ENCODE data around the gene SIM2.
"Not testable (repeated sequence)": the region's sequence is repeated elsewhere in the genome, so short reads cannot be mapped to it uniquely, and the experiment has no call there.

Gene SIM2

DNA sequence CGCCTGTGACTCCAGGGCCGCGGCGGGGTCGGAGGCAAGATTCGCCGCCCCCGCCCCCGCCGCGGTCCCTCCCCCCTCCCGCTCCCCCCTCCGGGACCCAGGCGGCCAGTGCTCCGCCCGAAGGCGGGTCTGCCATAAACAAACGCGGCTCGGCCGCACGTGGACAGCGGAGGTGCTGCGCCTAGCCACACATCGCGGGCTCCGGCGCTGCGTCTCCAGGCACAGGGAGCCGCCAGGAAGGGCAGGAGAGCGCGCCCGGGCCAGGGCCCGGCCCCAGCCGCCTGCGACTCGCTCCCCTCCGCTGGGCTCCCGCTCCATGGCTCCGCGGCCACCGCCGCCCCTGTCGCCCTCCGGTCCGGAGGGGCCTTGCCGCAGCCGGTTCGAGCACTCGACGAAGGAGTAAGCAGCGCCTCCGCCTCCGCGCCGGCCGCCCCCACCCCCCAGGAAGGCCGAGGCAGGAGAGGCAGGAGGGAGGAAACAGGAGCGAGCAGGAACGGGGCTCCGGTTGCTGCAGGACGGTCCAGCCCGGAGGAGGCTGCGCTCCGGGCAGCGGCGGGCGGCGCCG, at the start of gene SIM2:
TSS of gene SIM2 (plus strand) at position 135 of the 565 bp plus-strand sequence. CDS start 632 bp downstream, outside the sequence.
- no peak for DNase-seq

DNA sequence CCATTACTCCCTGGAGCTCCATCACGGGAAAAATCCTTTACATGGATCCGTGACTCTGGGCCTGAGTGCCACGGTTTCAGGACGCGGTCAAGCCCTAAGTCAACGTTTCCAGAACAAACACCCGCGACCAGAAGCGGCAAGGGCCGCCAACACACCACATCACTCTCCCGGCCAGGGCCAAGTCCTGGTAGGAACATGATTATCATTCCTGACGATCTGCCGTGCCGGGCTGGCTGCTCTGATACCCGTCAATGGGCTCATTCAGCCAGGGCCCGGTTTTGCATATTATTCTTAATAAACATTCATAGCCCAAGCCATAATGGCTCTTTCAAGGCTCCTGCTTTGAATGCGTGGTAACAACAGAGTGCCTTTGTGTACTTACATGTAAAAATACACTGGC, 44.6 kb upstream of the SIM2 start:
- DNase-seq = no peak

DNA sequence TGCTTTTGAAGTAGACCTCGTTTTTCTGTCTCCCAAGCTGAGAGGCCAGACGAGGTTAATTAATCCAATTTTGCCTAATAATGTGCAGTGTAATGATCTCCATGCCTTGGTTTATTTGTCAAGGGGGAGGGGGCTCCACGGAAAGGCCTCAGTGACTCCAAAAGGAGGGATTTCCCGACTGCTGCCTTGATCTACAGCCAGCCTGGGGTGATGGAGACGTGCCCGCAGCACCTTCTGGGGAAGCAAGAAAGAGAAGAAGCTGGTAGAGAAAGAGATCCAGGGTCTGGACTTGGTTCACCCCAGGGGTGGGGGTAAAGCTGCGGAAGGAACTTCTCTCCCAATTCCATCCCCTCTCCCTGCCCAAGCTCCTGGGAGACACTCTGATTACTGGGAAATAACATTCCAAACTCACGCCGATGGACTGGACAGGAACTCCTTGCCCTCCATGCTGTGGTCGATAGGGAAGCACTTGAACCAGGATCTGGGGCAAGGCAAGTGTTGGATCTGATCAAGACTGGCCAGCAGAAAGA, 44.1 kb upstream of the SIM2 start:
- DNase-seq = no peak

DNA sequence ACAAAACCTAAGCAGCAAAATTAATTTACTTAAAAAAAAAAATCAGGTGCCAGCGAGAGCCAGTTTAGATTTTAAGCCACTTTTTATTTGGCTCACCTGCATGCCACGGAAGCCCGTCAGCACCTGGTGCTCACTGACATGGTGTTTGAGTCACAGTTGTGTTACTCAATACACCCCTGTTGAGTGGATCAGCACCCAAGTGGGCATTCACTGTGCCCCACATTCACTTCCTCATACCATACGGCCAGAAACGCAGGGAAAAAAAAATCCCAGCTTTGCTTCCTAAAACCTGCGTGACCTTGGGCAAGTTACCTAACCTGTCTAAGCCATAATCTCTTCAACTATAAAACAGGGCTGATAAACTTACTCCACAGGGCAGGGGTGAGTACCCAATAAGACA, 42.8 kb upstream of the SIM2 start:
- DNase-seq = no peak

DNA sequence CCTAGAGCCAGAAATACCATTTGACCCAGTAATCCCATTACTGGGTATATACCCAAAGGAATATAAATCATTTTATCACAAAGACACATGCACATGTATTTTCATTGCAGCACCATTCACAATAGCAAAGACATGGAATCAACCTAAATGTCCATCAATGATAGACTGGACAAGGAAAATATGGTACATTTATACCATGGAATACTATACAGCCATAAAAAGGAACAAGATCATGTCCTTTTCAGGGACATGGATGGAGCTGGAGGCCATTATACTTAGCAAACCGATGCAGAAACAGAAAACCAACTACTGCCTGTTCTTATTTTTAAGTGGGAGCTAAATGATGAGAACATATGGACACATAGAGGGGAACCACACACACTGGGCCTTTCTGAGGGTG, 41.6 kb upstream of the SIM2 start:
- DNase-seq = not testable (repeated sequence)

DNA sequence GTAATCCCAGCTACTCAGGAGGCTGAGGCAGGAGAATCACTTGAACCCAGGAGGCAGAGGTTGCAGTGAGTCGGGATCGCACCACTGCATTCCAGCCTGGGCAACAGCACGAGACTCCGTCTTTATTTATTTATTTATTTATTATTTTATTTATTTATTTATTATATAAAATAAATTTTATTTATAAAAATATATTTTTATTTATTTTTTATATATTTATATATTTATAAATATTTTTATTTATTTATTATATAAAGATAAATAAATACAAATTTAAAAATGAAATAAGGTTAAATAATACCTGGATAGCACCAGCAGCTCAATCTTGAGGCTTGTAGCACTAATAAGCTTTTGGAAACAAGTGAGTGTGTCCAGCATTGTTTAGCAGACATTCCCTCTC, 40.9 kb upstream of the SIM2 start:
- no peak for DNase-seq

GRCh38 chr21:36658926-36659325, 40.0 kb upstream of the SIM2 start:
- DNase-seq = no peak

DNA sequence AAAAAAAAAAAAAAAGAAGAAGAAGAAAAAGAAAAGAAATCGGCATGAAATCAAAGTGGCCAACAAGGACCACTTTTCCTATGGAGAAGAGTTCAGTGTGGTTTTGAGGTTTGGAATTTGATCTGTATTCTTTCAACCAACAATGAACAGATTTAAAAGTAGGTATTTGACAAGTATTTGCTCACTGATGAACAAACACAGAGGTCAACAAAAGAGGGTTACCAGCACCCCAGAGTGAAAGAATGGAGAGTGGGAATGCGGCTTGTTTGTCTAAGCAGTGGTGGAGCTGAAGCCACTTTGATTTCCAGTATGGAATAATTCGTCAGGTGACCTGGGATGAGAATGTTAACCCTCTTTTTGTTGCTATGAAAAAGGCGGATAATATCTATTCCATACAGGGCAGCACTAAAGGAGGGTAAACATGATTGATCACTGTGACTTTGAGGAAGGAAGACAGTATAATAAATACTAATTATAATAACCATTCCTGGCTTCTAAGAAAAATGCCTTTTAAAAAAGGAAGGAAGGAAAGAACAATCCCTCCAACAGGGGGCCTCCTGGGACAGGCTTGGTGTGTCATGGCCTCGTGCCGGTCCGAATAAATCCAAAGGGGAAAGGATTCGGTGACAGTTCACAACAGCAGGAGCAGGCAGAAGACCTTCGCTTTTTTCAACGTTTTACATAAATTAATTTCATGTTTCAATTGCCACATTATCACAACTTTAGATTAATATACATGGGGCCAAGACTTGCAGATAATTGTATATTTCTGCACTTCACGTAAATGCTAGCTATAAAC, 37.2 kb upstream of the SIM2 start:
- peak; percentile 47 for DNase-seq

DNA sequence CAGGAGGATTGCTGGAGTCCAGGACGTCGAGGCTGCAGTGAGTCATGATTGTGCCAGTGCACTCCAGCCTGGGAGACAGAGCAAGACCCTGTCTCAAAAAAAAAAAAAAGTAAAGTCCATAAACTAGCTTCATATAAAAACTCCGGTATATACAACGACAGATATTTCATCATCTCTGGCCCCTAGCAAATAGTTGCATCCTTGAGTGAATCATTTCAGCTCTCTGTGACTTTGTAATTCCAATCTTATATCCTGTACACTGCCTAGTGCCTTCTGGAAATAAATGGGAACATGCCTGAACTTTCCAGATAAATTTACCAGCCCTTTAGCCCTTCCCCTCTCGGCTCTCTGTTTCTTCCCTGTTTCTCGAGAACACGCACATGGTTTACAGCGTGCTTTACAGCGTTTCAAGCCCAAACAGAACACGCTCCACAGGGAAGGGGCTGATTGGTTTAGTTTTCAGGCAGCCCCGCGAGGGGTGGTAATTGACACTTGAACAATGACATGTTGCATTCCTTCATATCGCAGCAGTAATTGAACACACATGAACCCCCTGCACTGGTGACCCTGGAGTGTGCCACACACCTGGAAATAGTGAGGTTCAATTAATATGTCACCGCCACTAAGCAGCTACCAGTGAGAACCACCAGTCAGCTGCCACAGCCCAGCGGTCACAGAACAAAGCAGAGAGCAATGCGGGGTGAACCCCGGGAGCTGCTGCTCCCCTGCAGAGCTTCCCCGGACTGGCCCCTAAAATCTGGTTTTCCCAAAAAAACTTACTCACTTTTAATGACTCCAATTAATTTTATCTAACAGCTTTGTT, 35.7 kb upstream of the SIM2 start:
- no peak for DNase-seq

DNA sequence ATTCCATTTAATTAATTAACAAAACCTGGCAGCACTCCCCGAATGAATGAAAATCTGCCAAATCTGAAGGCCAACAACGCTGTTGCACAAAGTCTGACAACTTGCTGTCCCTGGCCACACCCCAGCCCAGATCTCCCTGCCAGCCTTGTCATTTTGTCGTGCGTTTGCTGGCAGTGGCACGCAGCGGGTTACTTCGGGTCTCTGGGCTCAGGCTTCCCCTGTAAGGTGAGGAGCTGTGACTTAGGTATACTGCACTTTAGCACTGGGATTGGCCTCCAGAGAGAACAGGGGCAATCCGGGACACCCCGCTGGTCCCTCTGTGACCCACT, 34.3 kb upstream of the SIM2 start:
- DNase-seq = no peak

DNA sequence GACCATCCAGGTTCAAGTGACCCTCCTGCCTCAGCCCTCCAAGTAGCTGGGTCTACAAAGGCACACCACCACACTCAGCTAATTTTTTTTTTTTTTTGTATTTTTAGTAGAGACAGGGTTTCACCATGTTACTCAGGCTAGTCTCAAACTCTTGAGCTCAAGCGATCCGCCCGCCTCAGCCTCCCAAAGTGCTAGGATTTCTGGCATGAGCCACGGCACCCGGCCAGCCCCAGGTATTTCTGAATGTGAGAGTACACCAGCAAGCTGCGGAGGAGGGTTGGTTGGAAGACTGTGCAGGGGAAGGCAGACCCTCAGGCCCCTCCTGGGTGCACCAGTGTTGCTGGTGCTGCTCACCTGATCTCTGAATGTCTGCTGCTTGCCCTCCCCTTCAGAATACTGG, 33.1 kb upstream of the SIM2 start:
- DNase-seq = no peak

DNA sequence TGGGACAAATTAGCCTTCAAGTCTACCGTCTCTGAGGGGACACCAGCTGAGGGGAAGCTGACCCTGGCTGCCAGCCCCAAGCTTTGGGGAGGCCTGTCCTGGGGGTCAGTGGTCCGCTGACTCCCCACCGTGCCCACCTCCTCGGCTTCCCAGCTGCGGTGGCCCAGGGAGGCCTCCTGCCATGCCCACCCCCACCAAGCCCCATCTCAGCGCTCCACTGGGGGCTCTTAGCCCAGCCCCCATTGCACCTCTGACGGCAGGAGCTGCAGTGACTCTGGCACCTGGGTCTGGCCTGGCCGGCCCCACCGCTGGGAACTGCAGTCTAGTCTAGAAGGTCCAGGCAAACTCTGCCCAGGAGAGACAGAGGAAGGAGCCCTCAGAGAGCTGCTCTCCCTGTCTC, 30.2 kb upstream of the SIM2 start:
- no peak for DNase-seq

DNA sequence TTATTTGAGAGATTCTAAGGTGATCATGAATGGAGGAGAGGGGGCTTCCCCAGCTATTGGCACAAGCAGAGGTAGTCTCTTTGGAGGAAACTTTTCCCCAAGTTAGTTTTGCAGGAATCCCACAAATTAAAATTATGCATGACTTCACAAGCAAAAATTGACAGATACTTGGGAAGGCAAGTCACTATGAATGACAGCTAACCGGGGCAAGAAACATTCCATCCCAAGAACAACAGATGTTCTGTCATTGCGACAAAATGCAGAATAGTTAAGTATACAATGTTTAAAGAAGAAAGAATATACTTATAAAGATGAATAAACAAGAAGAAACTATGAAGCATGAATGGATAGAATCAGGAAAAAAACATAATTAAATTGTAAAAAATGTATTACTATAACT, 27.1 kb upstream of the SIM2 start:
- no peak for DNase-seq

GRCh38 chr21:36672296-36672695, 26.6 kb upstream of the SIM2 start:
- not testable (repeated sequence) for DNase-seq

GRCh38 chr21:36672737-36673136, 26.2 kb upstream of the SIM2 start:
- no peak for DNase-seq

- DNase-seq = no peak
Observed at GRCh38 chr21:36676039-36676950, 22.6 kb upstream of the SIM2 start.

- no peak for DNase-seq
Observed at GRCh38 chr21:36677443-36677842, 21.5 kb upstream of the SIM2 start.

DNA sequence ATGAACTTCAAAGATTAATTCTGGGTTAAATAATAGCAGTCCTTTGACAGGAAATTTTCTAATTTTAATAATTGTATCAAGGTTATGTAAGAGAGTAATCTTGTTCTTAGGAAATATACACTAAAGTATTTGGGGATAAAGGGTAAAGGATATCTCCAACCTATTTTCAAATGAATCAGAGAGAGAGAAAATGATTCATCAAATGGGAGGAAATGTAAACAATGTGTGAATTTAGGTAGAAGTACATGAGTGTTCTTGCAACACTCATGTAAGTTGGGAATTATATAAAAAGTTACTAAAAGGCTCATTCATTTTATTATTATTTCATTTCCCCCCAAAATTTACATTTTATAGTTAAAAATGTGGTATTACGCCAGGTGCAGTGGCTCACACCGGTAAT, 20.4 kb upstream of the SIM2 start:
- DNase-seq = no peak

DNA sequence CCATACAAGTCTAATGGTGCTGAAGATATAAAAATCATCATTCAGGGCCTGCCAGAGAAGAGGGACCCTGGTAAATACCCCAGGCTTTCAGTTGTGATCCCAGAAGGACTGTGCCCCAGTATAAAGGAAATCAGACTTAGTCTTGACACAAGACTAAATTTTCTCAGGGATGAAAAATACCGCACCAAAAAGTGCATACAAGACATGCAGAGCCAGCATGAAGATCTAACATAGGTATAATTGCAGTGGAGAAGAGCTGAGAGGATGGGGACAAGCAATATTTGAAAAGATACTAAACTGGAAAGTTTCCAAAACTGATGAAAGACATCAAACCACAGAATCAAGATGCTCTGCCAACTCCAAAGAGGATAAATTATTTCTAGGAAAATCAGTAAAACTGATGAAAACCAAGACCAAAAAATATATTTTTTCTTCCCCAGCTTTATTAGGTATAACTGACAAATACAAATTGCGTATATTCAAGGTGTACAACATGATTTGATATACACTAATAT, 17.7 kb upstream of the SIM2 start:
- no peak for DNase-seq

DNA sequence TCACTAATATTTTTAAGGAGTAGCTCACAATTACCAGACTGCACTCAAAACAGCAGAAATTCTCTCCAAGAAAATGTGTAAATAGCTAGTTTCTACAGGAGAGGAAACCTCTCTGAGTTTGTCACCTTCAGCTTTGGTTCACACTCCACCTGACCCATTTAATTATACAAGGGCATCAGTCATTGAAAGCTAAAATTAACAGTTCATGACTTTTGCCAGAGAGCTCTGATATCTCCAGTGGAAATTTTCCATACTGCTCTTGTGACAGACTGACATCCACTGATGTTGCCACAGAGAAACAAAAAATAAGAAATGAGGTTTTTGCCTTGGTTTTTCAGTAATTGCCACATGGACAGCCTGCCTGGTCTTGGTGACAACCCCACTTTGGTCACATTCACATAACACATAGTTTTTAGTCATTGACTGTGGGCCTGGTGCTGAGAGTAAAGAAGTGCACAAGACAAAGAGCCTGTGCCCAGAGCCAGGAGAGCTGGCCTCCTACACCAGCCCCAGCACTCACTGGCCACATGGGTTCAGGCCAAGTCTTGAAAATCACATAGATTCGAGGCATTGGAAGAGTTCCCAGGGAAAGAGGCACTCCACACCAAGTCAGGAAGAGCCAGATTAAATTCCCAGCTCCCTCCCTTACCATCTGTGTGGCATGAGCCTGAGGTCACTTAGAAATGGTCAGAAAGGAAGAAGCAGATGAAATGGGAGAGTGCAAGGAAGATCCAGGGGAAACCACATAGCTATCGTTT, 13.8 kb upstream of the SIM2 start:
- no peak for DNase-seq

DNA sequence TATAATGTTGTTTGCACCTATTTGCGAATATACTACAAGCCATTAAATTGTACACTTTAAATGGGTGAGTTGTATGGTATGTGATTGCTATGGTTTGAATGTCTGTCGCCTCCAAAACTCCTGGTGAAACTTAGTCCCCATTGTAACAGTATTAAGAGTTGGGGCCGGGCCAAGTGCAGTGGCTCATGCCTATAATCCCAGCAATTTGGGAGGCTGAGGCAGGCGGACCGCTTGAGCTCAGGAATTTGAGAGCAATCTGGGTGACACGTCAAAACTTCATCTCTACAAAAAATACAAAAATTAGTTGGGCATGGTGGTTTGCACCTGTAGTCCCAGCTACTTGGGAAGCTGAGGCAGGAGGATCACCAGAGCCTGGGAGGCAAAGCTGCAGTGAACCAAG, 12.0 kb upstream of the SIM2 start:
- DNase-seq = no peak

DNA sequence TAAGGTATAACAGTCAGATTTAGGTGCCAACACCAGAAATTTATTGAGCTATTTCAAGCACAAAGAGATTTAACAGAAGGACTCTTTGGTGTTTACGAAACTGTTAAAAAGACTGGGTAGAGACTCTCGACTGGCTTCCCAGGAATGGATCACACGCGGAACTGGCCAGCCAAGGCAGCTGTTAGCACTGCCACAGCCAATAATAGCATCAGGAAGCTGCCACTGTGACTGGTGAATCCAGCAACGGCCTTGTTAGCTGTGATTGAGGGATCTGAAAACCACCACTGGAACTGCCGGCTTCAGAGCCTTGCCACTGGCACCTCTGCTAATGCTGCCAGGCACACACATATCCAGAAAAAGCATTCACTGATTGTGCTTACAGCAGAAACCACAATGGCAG, 10.6 kb upstream of the SIM2 start:
- DNase-seq = no peak

Measured in hematopoietic multipotent progenitor cell treated with erythropoietin and hydrocortisone succinate and interleukin-3 and kit ligand, for 6 days (in vitro differentiated cells).